HCT116 (cell line): ENCODE measurements around the gene HPD.

Experiments
- CBX3 ChIP-seq: IDR thresholded peaks from 2 replicates; pipeline ENCODE4 v1.6.1; 2012; ENCODE audit warnings: low read depth
- CTCF ChIP-seq, 3 experiments: fragments of 200-600 bp in 1 of 3; sonication (generic) in 1 of 3; IDR thresholded peaks in 2 of 3; conservative IDR thresholded peaks in 1 of 3; 2 replicates each; pipeline ENCODE4 v1.5.1; 2012 to 2017; ENCODE audit warnings: low read depth in 2 of 3, low read length in 2 of 3, antibody characterized with exemption in 1 of 3, borderline replicate concordance in 1 of 3, control low read depth in 1 of 3, mild to moderate bottlenecking in 1 of 3, mixed read lengths in 1 of 3, mixed run types in 1 of 3, moderate library complexity in 1 of 3; ENCODE audit not compliant: insufficient read depth in 1 of 3
- ELF1 ChIP-seq: IDR thresholded peaks from 2 replicates; pipeline ENCODE4 v1.6.1; 2012; ENCODE audit warnings: low read depth, borderline replicate concordance
- EZH2 ChIP-seq: fragments of 200-600 bp; sonication (generic); IDR thresholded peaks from 2 replicates; pipeline ENCODE4 v1.6.1; 2017; ENCODE audit warnings: antibody characterized with exemption, mixed run types
- EZH2phosphoT487 ChIP-seq: fragments of 200-600 bp; IDR thresholded peaks from 2 replicates; pipeline ENCODE4 v1.6.1; 2018; ENCODE audit warnings: antibody characterized with exemption, borderline replicate concordance
- POLR2A ChIP-seq: IDR thresholded peaks from 2 replicates; pipeline ENCODE4 v1.7.0; 2011; ENCODE audit warnings: borderline replicate concordance; ENCODE audit not compliant: insufficient read depth, insufficient read length; ENCODE audit errors: extremely low read depth
- POLR2AphosphoS5 ChIP-seq: IDR thresholded peaks from 2 replicates; pipeline ENCODE4 v1.6.1; 2011; ENCODE audit warnings: mild to moderate bottlenecking, low read depth, low read length, moderate library complexity
- SIN3A ChIP-seq: IDR thresholded peaks from 2 replicates; pipeline ENCODE4 v1.6.1; 2012; ENCODE audit warnings: low read depth
- SP1 ChIP-seq: IDR thresholded peaks from 2 replicates; pipeline ENCODE4 v1.6.1; 2012; ENCODE audit warnings: low read depth
- SRF ChIP-seq: IDR thresholded peaks from 2 replicates; pipeline ENCODE4 v1.6.1; 2012; ENCODE audit warnings: low read depth
- ZNF274 ChIP-seq: fragments of 200-500 bp; sonication (Bioruptor generic); IDR thresholded peaks from 2 replicates; pipeline ENCODE4 v1.6.1; 2014; ENCODE audit warnings: mild to moderate bottlenecking, low read depth, low read length, inconsistent platforms

GRCh38 chr12:121898287-121898686 lies 39.6 kb upstream of the HPD start:
- TF ChIP-seq CTCF (IDR thresholded peaks at IDR 0.05 in 2 of 3, conservative IDR thresholded peaks at IDR 0.05 in 1 of 3; ENCODE audit: borderline replicate concordance in 1 of 3, insufficient read depth in 1 of 3, low read depth in 2 of 3, low read length in 2 of 3), result no peak
- TF ChIP-seq EZH2phosphoT487, result no peak
- TF ChIP-seq POLR2AphosphoS5, result no peak
- no peak for TF ChIP-seq POLR2A
- TF ChIP-seq SP1, result no peak
- no peak for TF ChIP-seq SIN3A
- no peak for TF ChIP-seq ZNF274
- TF ChIP-seq SRF, result no peak
- TF ChIP-seq ELF1, result no peak
- no peak for TF ChIP-seq EZH2
- no peak for TF ChIP-seq CBX3
